Activated CD4-positive, alpha-beta T cell treated with anti-CD3 and anti-CD28 coated beads, Interleukin-2, amount 50 U/mL, for 4 hours (primary cell): ENCODE measurements around the gene GRID1.

ENCODE experiments used
- DNase-seq, 2 experiments: peaks; one replicate each; pipeline ENCODE4 v3.0.0-alpha.2; 2020

Gene GRID1

GRCh38 chr10:85665078-85665477, 701.5 kb downstream of the GRID1 start:
- DNase-seq, result no peak

GRCh38 chr10:85661123-85661522, 705.5 kb downstream of the GRID1 start:
- DNase-seq, result no peak

GRCh38 chr10:85659331-85659730, 707.3 kb downstream of the GRID1 start:
- no peak for DNase-seq

- DNase-seq, result no peak
Observed at GRCh38 chr10:85658518-85658917, 708.1 kb downstream of the GRID1 start.

- no peak for DNase-seq
Observed at GRCh38 chr10:85657476-85658113, 709.0 kb downstream of the GRID1 start.

- DNase-seq, result no peak
Observed at GRCh38 chr10:85655411-85655810, 711.2 kb downstream of the GRID1 start.

- no peak for DNase-seq
Observed at GRCh38 chr10:85651497-85651882, 715.1 kb downstream of the GRID1 start.

GRCh38 chr10:85650791-85651496, 715.7 kb downstream of the GRID1 start:
- DNase-seq, result no peak

- DNase-seq, result no peak
Observed at GRCh38 chr10:85649461-85649860, 717.1 kb downstream of the GRID1 start.

- DNase-seq, result no peak
Observed at GRCh38 chr10:85648279-85648754, 718.3 kb downstream of the GRID1 start.

GRCh38 chr10:85647741-85648140, 718.9 kb downstream of the GRID1 start:
- DNase-seq, result no peak

GRCh38 chr10:85645926-85646711, 720.5 kb downstream of the GRID1 start:
- DNase-seq, result no peak

- DNase-seq, result no peak
Observed at GRCh38 chr10:85645053-85645452, 721.5 kb downstream of the GRID1 start.

GRCh38 chr10:85643845-85644525, 722.6 kb downstream of the GRID1 start:
- no peak for DNase-seq

- DNase-seq, result no peak
Observed at GRCh38 chr10:85643171-85643844, 723.3 kb downstream of the GRID1 start.

GRCh38 chr10:85642421-85643170, 724.0 kb downstream of the GRID1 start:
- no peak for DNase-seq

- no peak for DNase-seq
Observed at GRCh38 chr10:85642082-85642420, 724.5 kb downstream of the GRID1 start.

GRCh38 chr10:85641479-85642009, 725.1 kb downstream of the GRID1 start:
- no peak for DNase-seq

- DNase-seq, result no peak
Observed at GRCh38 chr10:85638797-85639196, 727.8 kb downstream of the GRID1 start.

GRCh38 chr10:85635650-85636049, 730.9 kb downstream of the GRID1 start:
- DNase-seq, result no peak

GRCh38 chr10:85624511-85624910, 742.1 kb downstream of the GRID1 start:
- no peak for DNase-seq

GRCh38 chr10:85623758-85624157, 742.8 kb downstream of the GRID1 start:
- DNase-seq, result no peak
